ENCODE results near the gene TLR8. TPM values are rescaled to one million over a fixed set of nuclear protein-coding genes. Genes with fewer than 3 reads are reported as not detected.

TLR8 gene
- total RNA-seq = not detected

GRCh38 chrX:12906046-12906761 is at the start of gene TLR8:
TSS of gene TLR8 (plus strand) at chrX:12906620. CDS start at chrX:12906707, 87 bp downstream.
- H3K27me3 Mint-ChIP-seq = no peaks in the 10 kb centered on the region
- H3K9me3 Mint-ChIP-seq = no peaks in the 10 kb centered on the region
- no peak for ATAC-seq (replicated peaks)
- H3K4me1 Mint-ChIP-seq = peaks cover 5% of the 10 kb centered on the region
- H3K4me3 Mint-ChIP-seq = no peak within 1 kb of the TSS
- H3K36me3 Mint-ChIP-seq (ENCODE audit: low read depth) = no peaks in the 10 kb centered on the region
- H3K27ac Mint-ChIP-seq = no peak within 1 kb of the TSS

- H3K4me1 Mint-ChIP-seq = no peaks in the 10 kb centered on the region
- no peak for ATAC-seq (replicated peaks)
- no peaks in the 10 kb centered on the region for H3K9me3 Mint-ChIP-seq
- H3K27me3 Mint-ChIP-seq = no peaks in the 10 kb centered on the region
- H3K27ac Mint-ChIP-seq = no peak overlapping the region
- H3K4me3 Mint-ChIP-seq = no peak overlapping the region
- H3K36me3 Mint-ChIP-seq (ENCODE audit: low read depth) = no peaks in the 10 kb centered on the region
Observed at GRCh38 chrX:12865359-12865758, 41.1 kb upstream of the TLR8 start.

- Mint-ChIP-seq H3K4me3 (no peak within 1 kb of the TSS), H3K27ac (no peak within 1 kb of the TSS), H3K36me3 (ENCODE audit: low read depth) (no peaks in the 10 kb centered on the region), H3K27me3 (no peaks in the 10 kb centered on the region), H3K4me1 (no peaks in the 10 kb centered on the region), H3K9me3 (no peaks in the 10 kb centered on the region)
- ATAC-seq (replicated peaks) = no peak
Observed at GRCh38 chrX:12866451-12867377, 39.7 kb upstream of the TLR8 start, which contains the start of gene TLR7. TSS of gene TLR7 (plus strand) at chrX:12867072. CDS start at chrX:12867579, 507 bp downstream.

GRCh38 chrX:12867685-12868084 is 38.7 kb upstream of the TLR8 start:
- no peak overlapping the region for H3K27ac Mint-ChIP-seq
- H3K9me3 Mint-ChIP-seq = no peaks in the 10 kb centered on the region
- H3K27me3 Mint-ChIP-seq = peaks cover 4% of the 10 kb centered on the region
- H3K4me3 Mint-ChIP-seq = no peak overlapping the region
- H3K4me1 Mint-ChIP-seq = no peaks in the 10 kb centered on the region
- H3K36me3 Mint-ChIP-seq (ENCODE audit: low read depth) = no peaks in the 10 kb centered on the region
- no peak for ATAC-seq (replicated peaks)

- no peaks in the 10 kb centered on the region for H3K4me1 Mint-ChIP-seq
- no peaks in the 10 kb centered on the region for H3K9me3 Mint-ChIP-seq
- H3K27me3 Mint-ChIP-seq = peaks cover 4% of the 10 kb centered on the region
- no peak overlapping the region for H3K4me3 Mint-ChIP-seq
- ATAC-seq (replicated peaks) = no peak
- H3K36me3 Mint-ChIP-seq (ENCODE audit: low read depth) = no peaks in the 10 kb centered on the region
- no peak overlapping the region for H3K27ac Mint-ChIP-seq
Observed at GRCh38 chrX:12868747-12869146, 37.7 kb upstream of the TLR8 start.

- Mint-ChIP-seq H3K27ac (no peak overlapping the region), H3K9me3 (no peaks in the 10 kb centered on the region), H3K36me3 (ENCODE audit: low read depth) (no peaks in the 10 kb centered on the region), H3K4me1 (no peaks in the 10 kb centered on the region), H3K27me3 (peaks cover 4% of the 10 kb centered on the region), H3K4me3 (no peak overlapping the region)
- no peak for ATAC-seq (replicated peaks)
Observed at GRCh38 chrX:12871257-12871656, 35.2 kb upstream of the TLR8 start.

GRCh38 chrX:12872741-12873140 is 33.7 kb upstream of the TLR8 start:
- ATAC-seq (replicated peaks) = no peak
- Mint-ChIP-seq H3K9me3 (no peaks in the 10 kb centered on the region), H3K36me3 (ENCODE audit: low read depth) (no peaks in the 10 kb centered on the region), H3K27ac (no peak overlapping the region), H3K4me3 (no peak overlapping the region), H3K27me3 (peaks cover 4% of the 10 kb centered on the region), H3K4me1 (no peaks in the 10 kb centered on the region)

- Mint-ChIP-seq H3K36me3 (ENCODE audit: low read depth) (no peaks in the 10 kb centered on the region), H3K27ac (no peak overlapping the region), H3K27me3 (peaks cover 4% of the 10 kb centered on the region), H3K4me1 (no peaks in the 10 kb centered on the region), H3K9me3 (no peaks in the 10 kb centered on the region), H3K4me3 (no peak overlapping the region)
- no peak for ATAC-seq (replicated peaks)
Observed at GRCh38 chrX:12874581-12874980, 31.8 kb upstream of the TLR8 start.

- Mint-ChIP-seq H3K27me3 (peaks cover 4% of the 10 kb centered on the region), H3K4me1 (no peaks in the 10 kb centered on the region), H3K36me3 (ENCODE audit: low read depth) (no peaks in the 10 kb centered on the region), H3K27ac (no peak overlapping the region), H3K9me3 (no peaks in the 10 kb centered on the region), H3K4me3 (no peak overlapping the region)
- no peak for ATAC-seq (replicated peaks)
Observed at GRCh38 chrX:12877386-12877785, 29.0 kb upstream of the TLR8 start.

- no peaks in the 10 kb centered on the region for H3K36me3 Mint-ChIP-seq (ENCODE audit: low read depth)
- H3K27me3 Mint-ChIP-seq = peaks cover 13% of the 10 kb centered on the region
- no peak for ATAC-seq (replicated peaks)
- H3K9me3 Mint-ChIP-seq = no peaks in the 10 kb centered on the region
- H3K27ac Mint-ChIP-seq = no peak overlapping the region
- no peak overlapping the region for H3K4me3 Mint-ChIP-seq
- no peaks in the 10 kb centered on the region for H3K4me1 Mint-ChIP-seq
Observed at GRCh38 chrX:12878536-12878935, 27.9 kb upstream of the TLR8 start.

GRCh38 chrX:12881914-12882313 is 24.5 kb upstream of the TLR8 start:
- Mint-ChIP-seq H3K27me3 (peaks cover 19% of the 10 kb centered on the region), H3K36me3 (ENCODE audit: low read depth) (no peaks in the 10 kb centered on the region), H3K4me3 (no peak overlapping the region), H3K9me3 (no peaks in the 10 kb centered on the region), H3K4me1 (no peaks in the 10 kb centered on the region), H3K27ac (no peak overlapping the region)
- no peak for ATAC-seq (replicated peaks)

- H3K9me3 Mint-ChIP-seq = no peaks in the 10 kb centered on the region
- H3K27me3 Mint-ChIP-seq = peaks cover 19% of the 10 kb centered on the region
- H3K27ac Mint-ChIP-seq = no peak overlapping the region
- H3K4me3 Mint-ChIP-seq = no peak overlapping the region
- no peak for ATAC-seq (replicated peaks)
- H3K36me3 Mint-ChIP-seq (ENCODE audit: low read depth) = no peaks in the 10 kb centered on the region
- H3K4me1 Mint-ChIP-seq = no peaks in the 10 kb centered on the region
Observed at GRCh38 chrX:12885508-12885907, 20.9 kb upstream of the TLR8 start.

GRCh38 chrX:12886545-12886944 is 19.9 kb upstream of the TLR8 start:
- H3K9me3 Mint-ChIP-seq = no peaks in the 10 kb centered on the region
- no peaks in the 10 kb centered on the region for H3K36me3 Mint-ChIP-seq (ENCODE audit: low read depth)
- H3K27me3 Mint-ChIP-seq = peaks cover 19% of the 10 kb centered on the region
- ATAC-seq (replicated peaks) = no peak
- H3K4me3 Mint-ChIP-seq = no peak overlapping the region
- no peaks in the 10 kb centered on the region for H3K4me1 Mint-ChIP-seq
- no peak overlapping the region for H3K27ac Mint-ChIP-seq

- Mint-ChIP-seq H3K36me3 (ENCODE audit: low read depth) (no peaks in the 10 kb centered on the region), H3K9me3 (no peaks in the 10 kb centered on the region), H3K27ac (no peak overlapping the region), H3K27me3 (peaks cover 16% of the 10 kb centered on the region), H3K4me1 (no peaks in the 10 kb centered on the region), H3K4me3 (no peak overlapping the region)
- ATAC-seq (replicated peaks) = no peak
Observed at GRCh38 chrX:12887141-12887540, 19.3 kb upstream of the TLR8 start.

- H3K4me1 Mint-ChIP-seq = no peaks in the 10 kb centered on the region
- H3K4me3 Mint-ChIP-seq = no peak overlapping the region
- no peak for ATAC-seq (replicated peaks)
- no peaks in the 10 kb centered on the region for H3K36me3 Mint-ChIP-seq (ENCODE audit: low read depth)
- H3K9me3 Mint-ChIP-seq = no peaks in the 10 kb centered on the region
- H3K27me3 Mint-ChIP-seq = peaks cover 13% of the 10 kb centered on the region
- no peak overlapping the region for H3K27ac Mint-ChIP-seq
Observed at GRCh38 chrX:12887767-12888166, 18.7 kb upstream of the TLR8 start.
